ENCODE results near the gene PRICKLE2.
"Not testable (repeated sequence)": the region's sequence is repeated elsewhere in the genome, so short reads cannot be mapped to it uniquely, and the experiment has no call there.

The PRICKLE2 gene

DNA sequence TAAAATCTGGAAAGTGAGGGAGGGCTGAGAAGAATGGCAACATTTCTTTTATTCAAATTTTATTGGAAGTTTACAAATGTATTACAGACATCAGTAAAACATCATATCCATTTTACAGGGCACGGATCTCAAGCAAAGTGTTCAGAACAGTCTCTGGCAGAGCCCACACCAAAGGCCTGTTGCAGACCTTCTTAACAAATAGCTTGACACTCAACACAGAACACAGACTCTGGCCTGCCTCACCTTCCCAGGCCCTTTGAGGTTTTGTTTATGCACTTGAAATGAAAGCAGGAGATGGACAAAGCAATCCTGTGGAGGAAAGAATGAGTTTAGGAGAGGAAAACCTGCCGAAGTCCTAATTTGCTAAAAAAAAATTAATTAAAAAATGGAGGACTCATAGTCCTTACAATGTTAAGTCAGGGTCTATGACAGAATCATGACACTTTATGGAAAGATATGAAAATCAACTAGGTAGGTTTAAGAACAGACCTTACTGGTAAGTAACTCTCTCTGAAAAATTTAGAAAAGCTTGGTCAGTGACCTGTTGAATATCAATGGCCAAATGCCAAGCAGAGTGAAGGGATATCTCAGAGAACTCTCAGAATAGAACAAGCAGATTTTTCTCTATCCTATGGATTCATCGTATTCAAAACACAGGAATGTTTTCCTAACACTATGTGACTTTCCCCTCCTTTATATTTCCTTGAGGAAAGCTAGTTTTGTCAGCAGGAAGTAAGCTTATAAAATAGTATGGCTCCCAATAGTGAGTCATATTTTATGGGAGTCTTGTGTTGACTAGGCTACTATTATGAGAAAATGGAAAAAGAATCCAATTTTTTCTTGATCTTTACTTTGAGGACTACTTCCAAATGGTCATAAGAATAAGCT, 131.2 kb downstream of the PRICKLE2 start:
- no peak for DNase-seq

DNA sequence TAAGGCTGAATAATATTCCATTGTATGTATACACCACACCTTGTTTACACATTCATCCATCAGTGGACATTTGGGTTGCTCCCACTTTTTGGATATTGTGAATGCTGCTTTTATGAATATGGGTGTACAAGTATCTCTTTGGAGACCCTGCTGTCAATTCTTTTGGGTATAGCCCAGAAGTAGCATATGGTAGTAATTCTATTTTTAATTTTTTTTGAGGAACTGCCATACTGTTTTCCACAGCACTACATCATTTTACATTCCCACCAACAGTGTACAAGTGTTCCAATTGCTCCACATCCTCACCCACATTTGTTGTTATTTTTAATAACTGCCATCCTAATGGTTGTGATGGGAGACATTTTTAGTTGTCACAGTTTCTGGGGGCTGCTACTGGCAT, 132.1 kb downstream of the PRICKLE2 start:
- no peak for DNase-seq

DNA sequence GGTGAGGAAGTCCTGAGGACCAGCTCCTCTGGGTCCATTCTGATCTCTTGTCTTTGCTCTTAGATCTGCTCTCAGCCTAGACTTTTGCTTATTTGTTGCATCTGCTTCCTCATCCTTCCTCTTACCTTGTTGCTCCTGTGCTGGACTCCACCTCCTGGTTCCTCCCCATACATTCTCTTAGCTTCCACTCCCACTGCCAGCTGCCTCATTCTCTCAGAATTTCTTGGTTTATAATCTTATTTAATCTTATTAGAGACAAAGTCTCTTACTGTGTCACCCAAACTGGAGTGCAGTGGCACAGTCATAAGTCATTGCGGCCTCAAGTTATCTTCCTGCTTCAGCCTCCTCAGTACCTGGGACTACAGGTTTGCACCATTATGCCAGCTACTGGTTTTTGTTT, 133.8 kb downstream of the PRICKLE2 start:
- no peak for DNase-seq

DNA sequence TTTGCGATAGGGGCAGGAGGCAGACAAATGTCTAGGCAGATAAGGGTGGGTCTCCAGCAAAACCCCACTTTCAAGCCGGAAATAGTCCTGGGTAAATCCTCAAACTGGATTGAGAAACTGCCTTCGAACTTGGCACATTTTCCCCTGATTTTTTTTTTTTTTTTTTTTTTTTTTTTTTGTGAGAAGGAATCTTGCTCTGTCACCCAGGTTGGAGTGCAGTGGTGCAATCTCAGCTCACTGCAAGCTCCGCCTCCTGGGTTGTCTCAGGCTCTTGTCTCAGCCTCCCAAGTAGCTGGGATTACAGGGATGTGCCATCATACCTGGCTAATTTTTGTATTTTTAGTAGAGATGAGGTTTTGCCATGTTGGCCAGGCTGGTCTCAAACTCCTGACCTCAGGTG, 135.9 kb downstream of the PRICKLE2 start:
- not testable (repeated sequence) for DNase-seq

DNA sequence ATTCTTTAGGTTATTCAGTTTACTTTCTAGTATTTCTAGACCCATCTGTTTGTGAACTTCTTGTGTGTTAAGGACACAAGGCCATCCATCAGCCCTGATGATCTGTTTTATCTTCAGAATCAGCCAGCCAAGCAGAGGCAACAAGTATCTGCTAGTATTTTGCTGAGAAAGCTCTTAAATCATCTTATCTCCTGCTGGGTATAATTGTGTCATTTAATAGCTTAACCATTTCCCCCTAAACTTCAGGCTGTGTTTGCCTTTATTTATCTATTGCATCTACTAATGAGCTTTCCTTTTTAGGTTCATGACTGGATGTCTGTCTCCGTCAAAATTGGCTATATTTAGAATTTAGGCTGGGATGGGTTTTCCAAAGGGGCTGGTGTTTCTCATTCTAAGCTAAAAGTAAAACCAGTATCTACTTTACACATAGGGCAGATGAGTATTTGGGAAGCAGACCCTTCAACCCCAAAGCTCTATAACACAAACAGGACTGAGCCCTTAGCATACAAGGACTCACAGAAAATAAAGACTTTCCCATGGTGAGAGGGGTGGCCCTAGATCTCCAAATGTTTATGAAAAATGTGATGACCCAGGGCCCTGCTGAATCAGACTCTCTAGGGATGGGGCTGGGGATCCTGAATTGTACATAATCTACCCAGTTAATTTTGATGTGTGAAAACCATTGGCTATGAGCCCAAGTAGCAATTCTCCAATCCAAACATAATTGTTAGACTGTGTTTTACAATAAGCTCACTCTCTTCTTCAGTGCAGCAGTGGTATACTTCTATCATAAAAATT, 136.7 kb downstream of the PRICKLE2 start:
- no peak for DNase-seq

DNA sequence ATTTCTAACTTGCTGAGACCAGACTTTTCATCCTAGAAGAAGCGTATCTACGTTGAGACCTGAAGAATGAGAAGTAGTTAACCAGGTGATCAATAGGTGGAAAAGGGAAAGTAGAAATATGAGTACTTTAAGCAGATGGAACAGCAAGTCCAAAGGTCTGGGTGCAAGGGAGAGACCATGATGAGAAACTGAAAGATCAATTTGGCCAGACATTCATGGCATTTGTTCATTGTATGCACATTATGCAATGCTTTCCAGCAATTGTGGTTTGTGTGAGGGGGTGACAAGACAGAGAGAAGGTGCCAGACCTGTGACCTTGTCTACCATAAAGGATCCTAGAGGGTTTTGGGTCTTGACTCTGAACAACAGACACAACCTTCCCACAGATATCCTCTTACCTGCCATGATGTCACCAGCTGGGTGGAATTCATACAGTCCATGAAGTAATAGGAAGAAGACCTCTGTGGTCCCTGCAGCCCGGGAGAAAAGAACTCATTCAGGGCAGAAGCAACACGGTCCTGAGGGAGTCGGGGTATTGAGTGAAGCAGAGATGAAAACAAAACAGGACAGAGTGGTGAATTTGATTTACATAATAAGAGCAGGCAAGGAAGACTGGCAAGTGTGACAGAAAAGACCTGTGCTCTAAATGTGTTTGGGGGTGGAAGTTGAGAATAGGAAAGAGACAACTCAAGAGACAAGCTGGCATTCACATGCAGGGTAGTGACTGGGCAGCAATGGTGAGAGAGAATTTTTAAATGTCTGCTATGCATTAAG, 138.6 kb downstream of the PRICKLE2 start:
- DNase-seq = no peak

DNA sequence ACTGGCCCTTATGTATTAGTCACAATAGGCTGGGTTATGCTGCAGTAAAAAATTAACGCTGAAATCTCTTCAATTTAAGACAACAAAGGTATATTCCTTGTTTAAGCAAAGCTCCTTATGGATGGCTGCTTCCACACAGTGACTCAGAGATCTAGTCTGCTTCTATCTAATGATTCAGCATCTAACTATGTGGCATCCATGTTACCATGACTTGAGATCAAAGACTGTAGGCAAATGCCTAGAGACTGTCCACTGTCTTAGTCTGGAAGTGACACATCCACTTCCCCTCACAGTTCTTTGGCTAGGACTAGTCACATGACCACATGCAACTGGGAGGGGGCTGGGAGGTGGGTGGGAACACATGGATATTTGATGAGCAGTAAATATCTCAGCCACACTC, 140.6 kb downstream of the PRICKLE2 start:
- no peak for DNase-seq

DNA sequence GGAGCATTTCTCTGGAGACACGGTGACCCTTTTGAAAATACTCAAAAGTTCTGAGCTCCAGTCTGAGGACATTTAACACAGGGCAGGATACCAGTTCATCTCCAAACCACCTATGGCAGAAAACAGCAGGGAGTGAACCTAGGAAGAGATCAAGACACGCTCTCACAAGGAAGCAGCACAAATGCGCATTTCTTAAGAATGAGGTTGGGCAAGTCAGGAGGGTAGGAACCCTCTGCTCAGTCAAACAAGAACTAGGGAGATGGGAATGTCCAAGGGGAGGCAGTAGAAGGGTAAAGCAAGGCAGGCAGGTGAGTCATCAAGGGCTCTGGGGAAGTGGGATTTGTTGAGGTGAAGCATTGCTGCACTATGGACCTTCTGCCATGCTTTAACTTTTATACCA, 141.7 kb downstream of the PRICKLE2 start:
- DNase-seq = no peak

DNA sequence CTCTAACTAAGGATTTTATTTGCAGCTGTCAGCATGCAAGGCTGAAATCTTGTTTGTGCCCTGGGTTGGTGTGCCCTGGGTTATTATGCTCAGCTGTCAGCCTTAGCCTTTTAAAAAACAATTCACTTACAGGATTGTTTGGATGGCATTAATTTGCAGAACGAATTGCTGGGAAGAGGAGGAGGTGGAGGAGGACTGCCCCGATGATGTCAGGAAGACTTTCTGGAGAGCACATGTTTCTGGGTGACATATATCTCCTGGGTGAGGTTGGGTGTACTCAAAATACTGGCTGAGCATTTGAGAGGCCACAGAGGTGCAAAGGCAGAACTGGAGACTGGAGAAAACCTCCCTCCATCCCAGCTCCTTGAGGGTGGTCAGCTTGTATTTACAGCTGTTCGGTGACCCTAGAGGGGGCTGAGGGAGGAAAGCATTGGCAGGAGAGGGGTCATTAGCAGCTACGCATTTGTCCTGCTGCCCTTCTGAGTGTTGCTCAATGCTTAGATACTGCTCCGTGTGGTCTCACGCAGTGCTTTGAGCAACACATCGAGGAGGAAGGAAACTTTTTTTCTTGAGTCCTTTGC, 142.2 kb downstream of the PRICKLE2 start:
- no peak for DNase-seq

DNA sequence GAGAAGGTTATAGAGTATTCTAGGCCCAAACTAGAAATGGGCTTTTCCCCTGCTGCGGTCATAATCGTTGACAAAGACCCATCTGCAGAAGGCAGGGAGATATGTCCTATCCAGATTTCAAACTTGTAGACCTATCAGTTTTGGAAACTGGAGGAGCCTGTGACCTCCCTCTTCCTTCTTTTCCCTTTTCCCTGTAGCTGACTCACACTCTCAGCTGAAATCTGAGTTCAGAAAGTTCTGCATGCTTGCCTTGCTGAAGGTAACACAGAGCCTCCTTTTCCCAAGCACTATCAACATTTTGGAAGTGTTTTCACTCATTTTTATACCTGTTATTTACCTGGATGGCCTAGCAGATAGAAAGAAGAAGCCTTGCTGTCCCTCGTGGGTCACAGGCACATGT, 142.9 kb downstream of the PRICKLE2 start:
- DNase-seq = no peak

DNA sequence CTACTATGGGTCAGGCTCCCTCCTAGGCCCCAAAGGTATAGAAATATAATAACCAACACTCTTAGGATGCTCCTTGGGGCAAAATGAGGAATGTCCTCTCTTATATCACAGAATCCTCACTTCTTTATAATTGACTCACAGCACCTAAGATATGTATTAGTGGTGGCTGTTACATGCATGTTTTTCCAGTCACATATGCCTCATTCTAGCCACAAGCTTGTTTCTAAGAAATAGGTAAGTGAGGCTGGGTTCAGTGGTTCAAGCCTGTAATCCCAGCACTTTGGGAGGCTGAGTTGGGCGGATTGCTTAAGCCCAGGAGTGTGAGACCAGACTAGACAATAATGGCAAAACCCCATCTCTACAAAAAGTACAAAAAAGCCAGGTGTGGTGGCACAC, 144.0 kb downstream of the PRICKLE2 start:
- no peak for DNase-seq

DNA sequence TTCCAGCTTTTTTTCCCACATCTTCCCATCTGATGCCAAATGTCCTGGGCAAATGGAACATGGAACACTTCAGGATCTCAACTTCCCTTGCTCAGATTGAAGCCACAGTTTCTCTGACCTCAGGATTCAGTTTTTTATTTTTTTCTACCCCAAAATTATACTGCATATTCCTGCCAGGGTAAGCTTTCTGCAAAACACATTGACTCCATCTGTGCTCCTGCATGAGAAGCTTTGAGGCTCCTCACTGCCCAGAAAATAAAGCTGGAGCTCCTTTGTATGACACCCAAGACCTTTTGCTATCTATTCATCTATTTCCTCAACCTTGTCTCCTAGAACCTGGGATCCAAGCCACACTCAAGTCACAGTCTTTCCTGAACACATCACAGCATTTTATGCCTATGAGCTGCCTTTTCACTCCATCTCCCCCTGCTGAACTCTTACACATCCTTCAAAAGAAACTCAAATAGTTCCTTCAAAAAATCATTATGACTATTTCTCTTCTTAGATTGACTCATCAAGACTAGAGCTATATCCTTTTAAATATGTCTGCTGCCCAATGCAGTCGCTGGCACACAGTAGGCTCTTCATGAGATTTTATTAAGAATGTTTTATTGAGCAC, 144.5 kb downstream of the PRICKLE2 start:
- DNase-seq = no peak

DNA sequence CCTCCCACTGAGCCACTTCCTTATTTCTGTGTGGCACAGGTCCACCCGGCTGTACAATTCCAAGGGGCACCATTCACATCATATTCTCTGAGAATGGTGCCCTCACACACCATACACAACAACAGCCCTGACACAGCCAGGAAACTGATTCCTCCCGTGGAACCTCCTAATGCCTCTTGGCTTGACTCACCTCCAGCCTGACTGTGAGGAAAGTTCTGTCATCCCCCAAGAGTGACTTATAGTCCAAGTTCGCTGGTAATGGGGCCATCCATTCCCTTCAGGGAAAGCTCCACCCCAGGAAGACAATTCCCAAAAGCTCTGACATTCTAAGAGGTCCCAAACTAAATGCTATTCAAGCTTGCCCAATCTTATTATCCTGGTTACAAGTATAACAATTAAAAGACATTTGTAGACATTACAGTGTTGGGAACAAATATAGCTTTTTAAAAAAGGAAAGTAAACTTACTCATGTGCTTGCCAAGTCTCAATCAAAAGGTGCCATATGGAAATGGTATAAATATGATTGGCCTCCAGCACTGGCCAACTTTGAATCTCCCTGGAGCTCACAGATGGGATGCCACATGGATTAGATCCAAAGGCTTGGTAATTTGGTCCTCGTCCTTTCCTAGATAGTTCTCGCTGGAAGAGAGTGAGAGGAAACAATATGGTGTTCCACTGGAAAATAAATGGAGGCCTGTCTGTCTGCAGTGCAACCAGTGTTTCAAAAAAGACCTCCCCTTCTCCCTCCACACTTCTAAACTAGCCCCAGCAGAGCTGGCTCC, 145.7 kb downstream of the PRICKLE2 start:
- DNase-seq = no peak

DNA sequence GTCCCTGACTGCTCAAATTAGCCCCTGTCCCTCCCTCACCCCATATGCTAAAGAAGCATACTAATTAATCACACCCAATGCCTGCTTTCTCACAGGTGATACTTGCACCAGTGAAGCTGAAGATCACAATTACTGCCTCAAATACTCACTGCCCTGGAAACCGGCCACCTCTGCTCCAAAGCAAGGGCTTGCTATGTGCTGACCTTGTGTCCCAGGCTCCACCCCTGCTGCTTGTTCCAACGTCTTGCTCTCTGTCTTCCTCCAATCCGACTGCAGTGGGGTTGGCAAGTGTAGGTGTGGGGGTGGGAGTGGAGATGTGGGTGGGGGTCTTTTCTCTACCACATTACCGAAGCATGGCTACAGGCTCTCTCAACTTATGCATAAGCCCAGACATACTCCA, 146.3 kb downstream of the PRICKLE2 start:
- DNase-seq = no peak

DNA sequence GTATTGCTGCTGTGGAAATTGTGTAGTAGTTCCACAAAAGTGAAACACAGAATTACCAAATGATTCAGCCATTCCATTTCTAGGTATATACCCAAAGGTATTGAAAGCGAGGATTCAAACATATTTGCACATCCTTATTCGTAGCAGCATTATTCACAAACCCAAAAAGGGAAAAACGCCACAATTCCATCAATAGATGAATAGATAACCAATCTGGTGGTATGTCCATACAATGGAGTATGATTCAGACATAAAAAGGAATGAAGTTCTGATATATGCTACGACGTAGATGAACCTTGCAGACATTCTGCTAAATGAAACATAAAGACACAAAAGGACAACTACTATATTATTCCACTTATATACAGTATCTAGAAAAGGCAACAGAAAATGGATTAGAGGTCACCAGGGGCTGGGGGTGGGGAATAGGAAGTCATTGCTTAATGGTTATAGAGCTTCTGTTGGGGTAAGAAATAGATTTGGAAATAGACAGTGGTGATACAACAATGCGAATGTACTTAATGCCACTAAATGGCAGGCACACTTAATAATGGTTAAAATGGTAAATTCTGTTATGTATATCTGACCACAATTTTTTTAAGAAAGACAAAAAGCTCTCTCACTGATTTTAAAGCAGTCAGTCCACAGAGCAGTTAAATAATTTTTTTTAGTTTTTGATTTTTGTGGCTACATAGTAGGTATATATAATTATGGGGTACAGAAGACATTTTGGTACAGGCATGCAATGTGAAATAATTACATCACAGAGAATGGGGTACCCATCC, 150.2 kb downstream of the PRICKLE2 start:
- no peak for DNase-seq

DNA sequence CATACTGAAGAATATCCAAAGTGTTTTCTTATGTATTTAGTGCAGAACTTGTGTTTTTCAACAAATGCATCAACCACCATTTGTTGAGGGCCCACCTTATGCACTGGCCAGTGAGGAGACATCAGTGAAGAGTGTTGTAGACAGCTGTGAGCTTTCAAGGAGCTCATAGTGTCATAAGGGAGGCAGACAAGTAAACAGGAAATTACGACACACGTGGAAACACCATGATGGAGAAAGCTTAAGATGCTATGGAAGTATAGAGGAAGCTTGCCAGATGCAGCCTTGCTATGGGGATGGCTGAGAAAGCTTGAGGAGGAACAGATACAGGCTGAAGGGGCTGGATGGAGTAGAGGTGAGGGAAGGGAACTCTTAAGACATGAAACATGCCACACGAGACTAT, 151.2 kb downstream of the PRICKLE2 start:
- no peak for DNase-seq

DNA sequence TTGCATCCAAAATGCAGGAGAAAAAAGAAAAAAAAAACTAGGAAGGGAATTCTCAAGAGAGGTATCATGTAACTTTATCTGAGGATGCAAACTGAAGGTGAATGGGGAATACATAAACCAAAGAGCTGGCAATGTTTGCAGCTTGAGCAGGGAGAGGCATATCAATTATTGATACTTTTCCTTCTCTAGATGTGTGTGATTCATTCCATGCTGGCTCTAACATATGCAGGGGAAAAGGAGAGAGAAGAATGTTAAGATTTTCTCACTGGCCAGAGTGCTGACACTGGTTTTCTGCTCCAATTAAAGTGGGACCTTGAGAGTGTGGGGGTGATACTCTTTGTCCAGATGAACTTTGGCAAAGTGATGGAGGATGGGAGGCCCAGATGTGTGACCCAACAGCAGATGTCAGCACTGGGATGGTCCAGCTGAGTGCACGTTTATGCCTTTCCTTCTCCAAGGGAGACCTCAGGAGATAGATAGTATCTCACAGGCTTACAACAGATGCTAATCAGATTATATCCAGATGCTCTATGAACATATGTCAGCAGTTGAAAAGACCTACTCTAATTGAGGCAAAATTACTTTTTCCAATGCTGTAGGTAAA, 152.0 kb downstream of the PRICKLE2 start:
- no peak for DNase-seq

DNA sequence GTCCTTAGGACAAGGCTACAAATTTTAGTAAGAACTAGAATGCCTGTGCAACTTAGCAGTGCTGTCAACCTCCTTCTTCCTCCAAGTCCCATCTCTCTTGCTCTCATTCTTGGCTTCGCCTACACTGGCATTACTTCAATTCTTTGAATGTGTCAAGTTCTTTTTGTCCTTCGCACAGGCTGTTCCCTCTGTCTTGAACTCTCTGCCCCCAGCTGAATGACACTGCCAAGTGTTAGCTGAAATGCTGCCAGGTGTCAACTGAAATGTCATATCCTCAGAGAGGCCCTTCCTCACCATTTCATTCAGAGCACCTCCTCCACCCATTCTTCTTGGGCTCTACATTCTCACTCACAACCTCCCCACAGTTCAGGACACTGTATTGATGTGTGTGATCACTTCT, 153.1 kb downstream of the PRICKLE2 start:
- no peak for DNase-seq

DNA sequence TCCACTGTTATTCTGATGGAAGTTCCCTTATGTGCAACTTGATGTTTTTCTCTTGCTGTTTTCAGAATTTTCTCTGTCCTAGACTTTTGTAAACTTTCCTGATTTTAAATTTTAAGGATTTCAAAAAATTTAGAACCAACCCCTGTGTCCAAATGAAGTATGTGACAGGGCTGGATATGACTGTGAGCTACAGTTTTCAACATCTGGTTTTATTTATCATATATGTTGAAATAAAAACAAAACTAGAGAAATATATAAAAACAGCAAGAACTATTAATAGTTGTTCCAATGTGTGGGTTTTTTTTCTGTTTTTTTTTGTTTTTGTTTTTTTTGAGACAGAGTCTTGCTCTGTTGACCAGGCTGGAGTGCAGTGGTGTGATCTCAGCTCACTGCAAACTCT, 154.6 kb downstream of the PRICKLE2 start:
- DNase-seq = no peak

Data from activated CD8-positive, alpha-beta memory T cell treated with anti-CD3 and anti-CD28 coated beads, Interleukin-2, amount 50 U/mL, for 4 hours (primary cell).